Iris pigment epithelial cell (primary cell): ENCODE measurements around the gene ADM2.

Experiments
- DNase-seq: peaks from one replicate; pipeline ENCODE4 v3.0.0-alpha.2; 2011; ENCODE audit warnings: low read depth

ADM2 gene

GRCh38 chr22:50525858-50526107, 44.4 kb downstream of the ADM2 start:
- DNase-seq: no peak

DNA sequence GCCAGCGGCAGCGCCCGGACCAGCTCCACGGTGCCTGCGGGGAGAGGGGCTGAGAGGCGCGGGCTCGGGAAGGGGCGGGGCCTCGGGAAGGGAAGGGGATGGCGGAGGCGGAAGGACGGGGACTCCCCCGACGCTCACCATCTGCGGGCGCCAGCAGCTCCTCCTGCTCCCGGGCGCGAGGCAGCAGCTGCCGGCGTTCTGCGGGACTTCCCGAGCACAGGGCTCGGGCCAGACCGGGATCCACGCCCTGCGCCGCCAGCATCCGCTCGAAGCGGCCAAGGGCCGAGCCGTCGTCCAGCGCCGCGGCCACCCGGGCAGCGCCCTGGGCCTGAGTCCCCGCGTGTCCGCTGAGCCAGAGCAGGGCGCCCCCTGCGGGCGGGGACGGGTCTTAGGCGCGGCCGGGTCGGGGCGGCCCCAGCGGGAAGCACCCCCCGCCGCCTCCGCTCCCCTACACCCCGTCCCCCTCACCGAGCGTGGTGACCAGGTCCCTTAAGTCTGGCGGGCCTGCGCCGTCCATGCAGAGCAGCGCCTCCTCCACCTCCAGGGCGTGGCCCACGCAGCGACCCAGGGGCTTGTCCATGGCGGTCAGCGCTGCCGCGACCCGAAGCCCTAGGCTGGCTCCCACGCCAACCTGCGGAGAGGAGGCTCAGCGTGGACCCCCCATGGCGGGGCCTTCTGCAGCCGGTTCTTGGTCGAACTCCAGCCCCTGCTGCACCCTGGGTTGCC, 44.9 kb downstream of the ADM2 start:
- DNase-seq: peak; percentile 79

- DNase-seq: peak; percentile 23
Measured at GRCh38 chr22:50526834-50527801, 45.8 kb downstream of the ADM2 start.

DNA sequence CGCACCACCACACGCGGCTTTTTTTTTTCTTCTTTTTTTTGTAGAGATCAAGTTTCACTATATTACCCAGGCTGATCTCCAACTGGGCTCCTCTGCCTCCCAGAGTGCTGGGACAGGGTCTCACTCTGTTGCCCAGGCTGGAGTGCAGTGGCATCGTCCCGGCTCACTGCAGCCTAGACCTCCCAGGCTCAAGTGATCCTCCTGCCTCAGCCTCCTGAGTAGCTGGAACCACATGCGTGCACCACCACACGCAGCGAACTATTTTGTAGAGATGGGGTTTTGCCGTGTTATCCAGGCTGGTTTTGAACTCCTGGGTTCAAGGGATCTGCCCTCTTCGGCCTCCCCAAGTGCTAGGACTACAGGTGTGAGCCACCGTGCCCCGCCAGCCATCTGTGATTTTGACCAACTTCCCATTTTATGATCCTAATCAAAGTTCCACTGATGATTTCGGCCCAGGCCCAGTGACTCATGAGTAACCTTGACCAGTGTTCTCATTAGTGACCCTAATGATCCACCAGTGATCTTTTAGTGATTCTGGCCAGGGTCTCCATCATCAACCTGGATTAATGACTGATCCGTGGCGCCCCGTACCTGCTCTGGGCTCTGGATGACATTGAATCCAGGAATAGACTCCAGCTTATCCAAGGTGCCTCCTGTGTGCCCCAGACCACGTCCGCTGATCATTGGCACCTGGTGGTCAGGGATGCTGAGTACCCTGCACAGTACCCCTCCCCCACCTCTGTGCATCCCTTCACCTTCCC, 46.8 kb downstream of the ADM2 start:
- DNase-seq: no peak

GRCh38 chr22:50528682-50529415, 47.5 kb downstream of the ADM2 start:
- no peak for DNase-seq

DNA sequence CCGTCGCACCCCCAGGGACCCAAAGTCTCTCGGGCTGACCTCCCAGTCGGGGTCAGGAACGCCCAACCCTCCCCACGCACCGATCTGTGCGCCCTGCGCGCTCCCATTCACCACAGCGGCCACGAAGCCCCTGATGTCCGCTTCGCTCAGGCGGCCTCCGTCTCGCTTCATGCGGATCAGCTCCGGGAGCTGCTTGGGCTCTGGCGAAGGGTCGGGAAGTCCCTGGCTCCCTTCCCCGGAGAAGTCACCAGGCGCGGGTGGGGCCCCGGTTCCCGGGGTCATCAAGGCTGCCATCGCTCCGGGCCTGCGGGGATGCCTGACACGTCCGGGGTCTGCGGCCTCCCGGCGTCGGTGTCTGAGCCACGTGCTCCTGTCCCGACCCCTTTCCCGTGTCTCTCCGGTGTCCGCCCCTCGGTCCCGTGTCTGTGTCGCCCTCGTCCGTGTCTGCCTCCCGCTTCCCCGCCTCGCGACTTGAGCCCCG, 48.1 kb downstream of the ADM2 start:
- DNase-seq: peak; percentile 47

DNA sequence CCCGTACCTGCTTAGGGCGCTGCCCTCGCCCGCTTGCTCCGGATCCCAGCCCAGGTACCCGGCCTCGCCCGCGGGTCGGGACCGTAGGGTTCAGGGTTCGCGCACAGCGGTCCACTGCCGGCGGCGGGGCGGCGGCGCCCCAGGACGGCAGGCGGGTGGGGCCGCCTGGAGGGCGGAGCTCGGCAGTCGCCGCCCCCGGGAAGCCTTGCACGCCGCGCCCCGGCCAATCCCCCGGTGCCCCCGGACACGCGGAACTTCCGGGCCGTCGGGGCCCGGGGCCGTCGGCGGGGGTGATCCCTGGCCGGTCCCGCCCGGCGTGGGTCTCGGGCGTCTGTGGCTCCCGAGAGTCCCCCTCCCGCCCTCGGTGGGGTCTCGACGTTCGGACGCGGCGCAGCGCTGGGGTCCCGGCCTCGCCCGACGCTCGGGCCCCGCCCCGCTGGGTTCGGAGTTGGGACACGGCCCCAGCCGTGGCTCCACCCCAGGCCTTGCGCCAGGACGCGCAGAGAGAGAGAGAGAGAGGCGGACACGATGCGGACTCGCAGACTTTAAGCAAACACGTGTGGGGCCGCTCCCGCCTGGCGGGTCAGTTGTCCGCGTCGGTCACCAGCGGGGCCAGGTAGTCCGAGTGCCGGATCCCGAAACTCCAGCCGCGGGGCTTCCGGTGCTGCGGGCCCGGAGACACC, 48.7 kb downstream of the ADM2 start, which contains the start of gene TYMP:
Gene TYMP, minus strand, starts transcription at position 116 of the 683 bp plus-strand sequence. CDS start 303 bp downstream, outside the sequence.
- DNase-seq: peak; percentile 89

- no peak for DNase-seq
Measured at GRCh38 chr22:50530580-50530876, 49.2 kb downstream of the ADM2 start.

DNA sequence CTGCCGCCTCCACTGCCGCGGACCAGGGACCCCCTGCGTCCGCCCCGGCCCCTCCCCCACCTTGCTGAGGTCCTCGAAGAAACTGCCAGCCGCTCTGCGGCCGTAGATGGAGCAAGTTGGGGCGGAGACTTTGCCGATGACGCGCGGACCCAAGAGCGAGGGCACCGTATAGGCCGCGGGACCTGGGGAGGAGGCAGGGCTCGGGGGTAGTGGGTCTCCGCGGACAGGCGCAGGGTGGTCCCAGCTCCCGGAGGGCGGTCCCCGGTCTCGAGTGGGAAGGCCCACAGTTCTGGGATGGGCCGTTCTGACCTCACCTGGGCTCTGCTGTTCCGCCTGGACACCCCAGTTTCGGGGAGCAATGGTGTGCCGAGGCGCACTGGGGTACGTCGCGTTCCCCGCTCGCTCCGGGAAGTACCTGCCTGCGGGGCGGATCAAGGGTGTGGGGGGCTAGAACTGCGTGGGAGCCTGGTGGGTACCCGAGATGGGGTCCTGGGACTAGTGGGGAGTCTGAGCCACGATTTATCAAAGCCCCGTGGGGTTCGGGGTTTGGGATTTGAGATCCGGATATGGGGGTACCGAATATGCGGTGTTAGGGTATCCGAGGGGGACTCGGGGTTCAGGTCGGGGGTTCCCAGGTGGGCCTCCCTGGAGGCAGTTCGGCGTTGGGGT, 49.7 kb downstream of the ADM2 start:
- DNase-seq: peak; percentile 90

- peak; percentile 34 for DNase-seq
Measured at GRCh38 chr22:50531546-50531961, 50.2 kb downstream of the ADM2 start.

DNA sequence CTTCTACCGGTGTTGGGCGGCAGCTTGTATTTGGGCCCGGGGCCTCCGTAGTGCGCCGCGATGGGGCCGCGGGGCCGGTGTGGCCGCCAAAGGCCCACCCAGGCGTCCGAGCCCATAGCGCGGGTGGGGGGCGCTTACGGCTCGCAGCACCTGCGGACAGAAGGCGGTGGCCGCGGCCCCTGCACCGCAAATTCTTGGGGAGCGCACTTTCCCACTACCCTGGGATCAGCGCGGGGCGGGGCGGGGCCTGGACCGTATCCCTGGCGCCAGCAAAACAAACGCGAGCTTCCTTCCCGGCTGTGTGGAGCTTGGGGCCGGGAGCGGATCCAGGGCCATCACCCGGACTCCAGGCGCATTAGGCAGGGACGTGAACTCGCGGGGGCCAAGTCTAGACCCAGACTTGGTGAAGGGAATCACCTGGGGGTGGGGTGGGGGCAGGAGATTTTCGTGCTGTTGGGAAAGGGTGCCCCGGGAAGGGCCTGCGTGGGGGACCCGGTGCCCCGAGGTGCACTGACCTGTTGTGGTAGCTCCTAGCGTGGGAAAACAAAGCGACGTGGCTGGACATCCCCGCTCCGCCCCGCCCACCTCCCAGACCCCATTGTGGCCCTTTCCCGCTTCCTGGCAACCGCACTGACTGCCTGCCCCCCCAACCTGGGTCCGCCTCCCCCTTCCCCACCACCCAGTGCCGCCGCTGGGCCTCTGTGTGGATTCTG, 50.8 kb downstream of the ADM2 start:
- peak; percentile 62 for DNase-seq

- no peak for DNase-seq
Measured at GRCh38 chr22:50532824-50533796, 51.8 kb downstream of the ADM2 start.

GRCh38 chr22:50533856-50534711, 52.7 kb downstream of the ADM2 start:
- DNase-seq: peak; percentile 55

GRCh38 chr22:50535113-50535512, 53.8 kb downstream of the ADM2 start:
- DNase-seq: no peak
